Subcutaneous abdominal adipose tissue (tissue), 5 donors: Measurements from ENCODE around the gene MYL6.
A peak's percentile ranks its signal among the peaks of the same experiment; 100 is the strongest.
"Not testable (repeated sequence)": the region's sequence is repeated elsewhere in the genome, so short reads cannot be mapped to it uniquely, and the experiment has no call there.

Experiments used
- H3K27ac ChIP-seq: one replicate; pipeline ENCODE4 v1.7.0; 2013; ENCODE audit warnings: low read depth, mild to moderate bottlenecking, inconsistent platforms, low read length, moderate library complexity
- H3K27me3 ChIP-seq, 5 donors: one replicate each; pipeline ENCODE4 v1.7.0; 2013; ENCODE audit warnings: low read length in 5 of 5, inconsistent platforms in 1 of 5; ENCODE audit not compliant: control insufficient read depth in 5 of 5, insufficient read depth in 4 of 5
- H3K36me3 ChIP-seq, 5 donors: one replicate each; pipeline ENCODE4 v1.7.0; 2013; ENCODE audit warnings: low read length in 5 of 5; ENCODE audit not compliant: control insufficient read depth in 5 of 5, insufficient read depth in 5 of 5
- H3K4me1 ChIP-seq, 5 donors: one replicate each; pipeline ENCODE4 v1.7.0; 2013; ENCODE audit warnings: low read length in 5 of 5, mild to moderate bottlenecking in 3 of 5, moderate library complexity in 1 of 5; ENCODE audit not compliant: control insufficient read depth in 5 of 5, insufficient read depth in 5 of 5
- H3K4me3 ChIP-seq, 5 donors: one replicate each; pipeline ENCODE4 v1.7.0; 2013; ENCODE audit warnings: low read length in 5 of 5, low read depth in 1 of 5
- H3K9ac ChIP-seq, 5 donors: one replicate each; pipeline ENCODE4 v1.7.0; 2013; ENCODE audit warnings: low read length in 5 of 5, mild to moderate bottlenecking in 4 of 5, moderate library complexity in 3 of 5
- H3K9me3 ChIP-seq, 5 donors: one replicate each; pipeline ENCODE4 v1.7.0; 2013; ENCODE audit warnings: low read length in 5 of 5; ENCODE audit not compliant: control insufficient read depth in 5 of 5
- donor health status: healthy.
- donor health status: healthy.
- donor health status: healthy.
- donor health status: healthy.
- donor health status: healthy.

Gene MYL6

GRCh38 chr12:56158029-56158925, at the start of gene MYL6:
TSS of gene MYL6 (plus strand) at chr12:56158359. CDS start at chr12:56158402, 43 bp downstream.
- H3K4me3 ChIP-seq: peak within 1 kb of the TSS; percentile 93 to 98 (median 97)
- peaks cover 18 to 47% (median 46%) of the 10 kb centered on the region in 5 donors for H3K4me1 ChIP-seq
- H3K27me3 ChIP-seq: no peaks in the 10 kb centered on the region
- peak within 1 kb of the TSS; percentile 93 to 99 (median 96) for H3K9ac ChIP-seq
- peak within 1 kb of the TSS; percentile 98 for H3K27ac ChIP-seq
- no peaks in the 10 kb centered on the region for H3K9me3 ChIP-seq
- peaks cover 0 to 38% (median 38%) of the 10 kb centered on the region in 5 donors for H3K36me3 ChIP-seq

- H3K4me1 ChIP-seq: peaks cover 5 to 14% (median 13%) of the 10 kb centered on the region in 5 donors
- H3K36me3 ChIP-seq: peaks cover 30 to 75% (median 60%) of the 10 kb centered on the region in 5 donors
- H3K9ac ChIP-seq: no peak overlapping the region
Observed at GRCh38 chr12:56110571-56110970, 47.6 kb upstream of the MYL6 start.

GRCh38 chr12:56114084-56114483, 44.1 kb upstream of the MYL6 start:
- H3K9me3 ChIP-seq: no peaks in the 10 kb centered on the region
- peaks cover 9 to 27% (median 23%) of the 10 kb centered on the region in 5 donors for H3K4me1 ChIP-seq
- no peaks in the 10 kb centered on the region for H3K27me3 ChIP-seq
- peaks cover 24 to 51% (median 40%) of the 10 kb centered on the region in 5 donors for H3K36me3 ChIP-seq
- H3K27ac ChIP-seq: no peak overlapping the region
- H3K9ac ChIP-seq: no peak overlapping the region
- H3K4me3 ChIP-seq: no peak overlapping the region

More at GRCh38 chr12:56110571-56110970, 47.6 kb upstream of the MYL6 start:
- no peaks in the 10 kb centered on the region for H3K9me3 ChIP-seq
- no peaks in the 10 kb centered on the region for H3K27me3 ChIP-seq
- no peak overlapping the region for H3K27ac ChIP-seq
- no peak overlapping the region for H3K4me3 ChIP-seq

- no peaks in the 10 kb centered on the region for H3K9me3 ChIP-seq
- peak overlapping the region; percentile 88 for H3K27ac ChIP-seq
- H3K4me1 ChIP-seq: peaks cover 13 to 39% (median 36%) of the 10 kb centered on the region in 5 donors
- peak overlapping the region; percentile 77 to 100 (median 91) for H3K4me3 ChIP-seq
- peak overlapping the region in 3 of 5 donors; percentile 81 to 95 (median 88) for H3K9ac ChIP-seq
- peaks cover 21 to 42% (median 29%) of the 10 kb centered on the region in 5 donors for H3K36me3 ChIP-seq
- no peaks in the 10 kb centered on the region for H3K27me3 ChIP-seq
Observed at GRCh38 chr12:56115329-56115728, 42.8 kb upstream of the MYL6 start.

- H3K27ac ChIP-seq: peak within 1 kb of the TSS; percentile 88
- H3K36me3 ChIP-seq: peaks cover 10 to 43% (median 29%) of the 10 kb centered on the region in 5 donors
- H3K9me3 ChIP-seq: no peaks in the 10 kb centered on the region
- H3K4me1 ChIP-seq: peaks cover 13 to 39% (median 36%) of the 10 kb centered on the region in 5 donors
- H3K27me3 ChIP-seq: no peaks in the 10 kb centered on the region
- peak within 1 kb of the TSS; percentile 81 to 95 (median 88) for H3K9ac ChIP-seq
- H3K4me3 ChIP-seq: peak within 1 kb of the TSS; percentile 77 to 100 (median 91)
Observed at GRCh38 chr12:56116267-56117081, 41.7 kb upstream of the MYL6 start, which contains the start of gene RPL41. TSS of gene RPL41 (plus strand) at chr12:56116633.

GRCh38 chr12:56117082-56117706, 41.0 kb upstream of the MYL6 start:
- Histone ChIP-seq H3K27ac (peak overlapping the region; percentile 88), H3K9ac (peak overlapping the region; percentile 84 to 95 (median 88)), H3K36me3 (peaks cover 10 to 44% (median 29%) of the 10 kb centered on the region in 5 donors), H3K4me3 (peak overlapping the region; percentile 77 to 100 (median 91)), H3K4me1 (peaks cover 13 to 39% (median 36%) of the 10 kb centered on the region in 5 donors)
- not testable (repeated sequence) for H3K9me3 ChIP-seq, H3K27me3 ChIP-seq

GRCh38 chr12:56117778-56118687, 40.1 kb upstream of the MYL6 start, which contains the start of gene ZC3H10:
TSS of gene ZC3H10 (plus strand) at chr12:56118266. CDS start at chr12:56120563, 2,297 bp downstream.
- Histone ChIP-seq H3K27me3 (no peaks in the 10 kb centered on the region), H3K36me3 (peaks cover 10 to 39% (median 23%) of the 10 kb centered on the region in 5 donors), H3K9ac (peak within 1 kb of the TSS; percentile 84 to 95 (median 88)), H3K4me3 (peak within 1 kb of the TSS; percentile 79 to 100 (median 91)), H3K4me1 (peaks cover 16 to 48% (median 36%) of the 10 kb centered on the region in 5 donors), H3K9me3 (no peaks in the 10 kb centered on the region), H3K27ac (peak within 1 kb of the TSS; percentile 88)

- Histone ChIP-seq H3K4me1 (peaks cover 16 to 49% (median 36%) of the 10 kb centered on the region in 5 donors), H3K9ac (peak overlapping the region; percentile 1 to 86 (median 84)), H3K4me3 (peak overlapping the region; percentile 79 to 97 (median 80)), H3K36me3 (peaks cover 5 to 31% (median 18%) of the 10 kb centered on the region in 5 donors), H3K27ac (peak overlapping the region; percentile 88), H3K9me3 (no peaks in the 10 kb centered on the region), H3K27me3 (no peaks in the 10 kb centered on the region)
Observed at GRCh38 chr12:56118688-56119357, 39.3 kb upstream of the MYL6 start.
